H9 (cell line): ENCODE results near the gene POLR2L. TPM values are rescaled to one million over a fixed set of nuclear protein-coding genes. Genes with fewer than 3 reads are reported as not detected.

ENCODE experiments used
- DNase-seq: peaks from one replicate; pipeline ENCODE4 v3.0.0-alpha.2; 2017
- H2AFZ ChIP-seq: one replicate; pipeline ENCODE4 v1.6.1; 2013; ENCODE audit warnings: mild to moderate bottlenecking, low read length, control low read depth, moderate library complexity
- H2AK5ac ChIP-seq: 2 replicates; pipeline ENCODE4 v1.6.1; 2013; ENCODE audit warnings: low read length, control low read depth, mixed read lengths; ENCODE audit not compliant: insufficient read length
- H2BK120ac ChIP-seq: one replicate; pipeline ENCODE4 v1.6.1; 2013; ENCODE audit warnings: low read depth, mild to moderate bottlenecking, low read length, control low read depth, inconsistent platforms; ENCODE audit not compliant: poor library complexity, severe bottlenecking
- H2BK12ac ChIP-seq: 2 replicates; pipeline ENCODE4 v1.6.1; 2013; ENCODE audit warnings: low read length, control low read depth, mixed read lengths, low read depth; ENCODE audit not compliant: insufficient read length
- H2BK15ac ChIP-seq: 2 replicates; pipeline ENCODE4 v1.6.1; 2013; ENCODE audit warnings: low read depth, low read length, control low read depth
- H2BK20ac ChIP-seq: one replicate; pipeline ENCODE4 v1.6.1; 2013; ENCODE audit warnings: low read depth, mild to moderate bottlenecking, low read length, control low read depth, inconsistent platforms; ENCODE audit not compliant: poor library complexity, severe bottlenecking
- H2BK5ac ChIP-seq: 2 replicates; pipeline ENCODE4 v1.6.1; 2013; ENCODE audit warnings: low read length, control low read depth, mixed read lengths; ENCODE audit not compliant: insufficient read length
- H3K14ac ChIP-seq: 2 replicates; pipeline ENCODE4 v1.6.1; 2013; ENCODE audit warnings: low read length, control low read depth; ENCODE audit not compliant: insufficient read depth
- H3K18ac ChIP-seq: 2 replicates; pipeline ENCODE4 v1.6.1; 2013; ENCODE audit warnings: low read depth, mild to moderate bottlenecking, mixed read lengths, low read length, control low read depth; ENCODE audit not compliant: insufficient read length
- H3K23ac ChIP-seq: 2 replicates; pipeline ENCODE4 v1.6.1; 2013; ENCODE audit warnings: low read length, control low read depth, mixed read lengths, low read depth; ENCODE audit not compliant: insufficient read length
- H3K23me2 ChIP-seq: 2 replicates; pipeline ENCODE4 v1.6.1; 2013; ENCODE audit warnings: low read depth, mild to moderate bottlenecking, mixed read lengths, low read length, control low read depth; ENCODE audit not compliant: insufficient read length, poor library complexity, severe bottlenecking
- H3K27ac ChIP-seq: 2 replicates; pipeline ENCODE4 v1.5.1; 2013; ENCODE audit warnings: low read length, control low read depth, mixed read lengths, low read depth; ENCODE audit not compliant: insufficient read length
- H3K27me3 ChIP-seq: 2 replicates; pipeline ENCODE4 v1.6.1; 2013; ENCODE audit warnings: low read length, control low read depth, inconsistent platforms; ENCODE audit not compliant: insufficient read depth
- H3K4ac ChIP-seq: 2 replicates; pipeline ENCODE4 v1.6.1; 2013; ENCODE audit warnings: low read depth, mild to moderate bottlenecking, control low read depth, inconsistent platforms, low read length, moderate library complexity
- H3K4me1 ChIP-seq: 2 replicates; pipeline ENCODE4 v1.6.1; 2013; ENCODE audit warnings: low read length, control low read depth, inconsistent platforms; ENCODE audit not compliant: insufficient read depth
- H3K4me2 ChIP-seq: 2 replicates; pipeline ENCODE4 v1.6.1; 2013; ENCODE audit warnings: low read length, control low read depth, mixed read lengths; ENCODE audit not compliant: insufficient read length, insufficient read depth
- H3K56ac ChIP-seq: 2 replicates; pipeline ENCODE4 v1.6.1; 2013; ENCODE audit warnings: low read depth, mild to moderate bottlenecking, mixed read lengths, low read length, control low read depth; ENCODE audit not compliant: insufficient read length
- H3K79me1 ChIP-seq: 2 replicates; pipeline ENCODE4 v1.6.1; 2013; ENCODE audit warnings: low read depth, mild to moderate bottlenecking, moderate library complexity, low read length, control low read depth, inconsistent platforms; ENCODE audit not compliant: insufficient read depth, poor library complexity, severe bottlenecking
- H3K79me2 ChIP-seq: 2 replicates; pipeline ENCODE4 v1.6.1; 2013; ENCODE audit warnings: low read length, control low read depth, inconsistent platforms; ENCODE audit not compliant: insufficient read depth
- H3K9ac ChIP-seq: 2 replicates; pipeline ENCODE4 v1.6.1; 2013; ENCODE audit warnings: low read length, control low read depth, mixed read lengths; ENCODE audit not compliant: insufficient read length; ENCODE audit errors: extremely low read depth
- H3K9me3 ChIP-seq: one replicate; pipeline ENCODE4 v1.6.1; 2013; ENCODE audit warnings: low read depth, low read length, inconsistent platforms; ENCODE audit not compliant: control insufficient read depth
- H3T11ph ChIP-seq: one replicate; pipeline ENCODE4 v1.6.1; 2013; ENCODE audit warnings: mild to moderate bottlenecking, low read length, control low read depth, inconsistent platforms
- H4K20me1 ChIP-seq: one replicate; pipeline ENCODE4 v1.6.1; 2013; ENCODE audit not compliant: control insufficient read depth, insufficient read length, insufficient read depth
- H4K5ac ChIP-seq: 2 replicates; pipeline ENCODE4 v1.6.1; 2013; ENCODE audit warnings: low read depth, mild to moderate bottlenecking, mixed read lengths, low read length, control low read depth; ENCODE audit not compliant: insufficient read length
- H4K8ac ChIP-seq: replicated peaks from 2 replicates; pipeline ENCODE4 v1.6.1; 2013; ENCODE audit warnings: low read length, control low read depth, mixed read lengths, low read depth; ENCODE audit not compliant: insufficient read length
- H4K91ac ChIP-seq: 2 replicates; pipeline ENCODE4 v1.6.1; 2013; ENCODE audit warnings: low read depth, mild to moderate bottlenecking, moderate library complexity, mixed read lengths, low read length, control low read depth; ENCODE audit not compliant: insufficient read length
- H3K27ac Mint-ChIP-seq, 3 experiments: 2 replicates in 2 of 3; 3 replicates in 1 of 3; pipeline ENCODE4 v1.8.0; 2020 to 2021; ENCODE audit warnings: mixed read lengths in 3 of 3, mild to moderate bottlenecking in 1 of 3, moderate library complexity in 1 of 3
- H3K27me3 Mint-ChIP-seq: 2 replicates; pipeline ENCODE4 v1.8.0; 2021; ENCODE audit warnings: low read depth, mild to moderate bottlenecking, moderate library complexity, mixed read lengths
- H3K36me3 Mint-ChIP-seq, 3 experiments: 2 replicates in 2 of 3; 3 replicates in 1 of 3; pipeline ENCODE4 v1.8.0; 2020 to 2021; ENCODE audit warnings: low read depth in 3 of 3, mixed read lengths in 3 of 3; ENCODE audit not compliant: insufficient read depth in 1 of 3
- H3K4me1 Mint-ChIP-seq, 2 experiments: 2 replicates each; pipeline ENCODE4 v1.8.0; 2020; ENCODE audit warnings: mixed read lengths in 2 of 2
- H3K4me3 Mint-ChIP-seq, 2 experiments: 2 replicates in 1 of 2; 3 replicates in 1 of 2; pipeline ENCODE4 v1.8.0; 2020 to 2021; ENCODE audit warnings: mild to moderate bottlenecking in 2 of 2, mixed read lengths in 2 of 2, moderate library complexity in 1 of 2
- H3K9me3 Mint-ChIP-seq, 2 experiments: 2 replicates in 1 of 2; 3 replicates in 1 of 2; pipeline ENCODE4 v1.8.0; 2020; ENCODE audit warnings: mild to moderate bottlenecking in 2 of 2, mixed read lengths in 2 of 2, moderate library complexity in 1 of 2
- WGBS: extraction: QIAGEN DNeasy Blood & Tissue Kit; methylation state at CpG from one replicate; pipeline ENCODE4 v1.1.7; 2013; ENCODE audit warnings: missing lambda C conversion rate, low lambda C conversion rate, mixed read lengths; ENCODE audit not compliant: insufficient read length; ENCODE audit errors: extremely low coverage; 5-methylcytosine and 5-hydroxymethylcytosine counted together
- total RNA-seq: library from RNA; stranded (reverse); gene quantifications from 2 replicates; pipeline ENCODE4 v1.2.1, GENCODE V29; 2021
- TF ChIP-seq, protein P1 (sequence below): fragments of 200-600 bp; sonication (generic); conservative IDR thresholded peaks from 3 replicates; pipeline ENCODE4 v1.8.0; 2021; ENCODE audit warnings: antibody characterized with exemption, mild to moderate bottlenecking

The POLR2L gene
- total RNA-seq, 1 experiment from 2014 or later = 135 TPM

DNA sequence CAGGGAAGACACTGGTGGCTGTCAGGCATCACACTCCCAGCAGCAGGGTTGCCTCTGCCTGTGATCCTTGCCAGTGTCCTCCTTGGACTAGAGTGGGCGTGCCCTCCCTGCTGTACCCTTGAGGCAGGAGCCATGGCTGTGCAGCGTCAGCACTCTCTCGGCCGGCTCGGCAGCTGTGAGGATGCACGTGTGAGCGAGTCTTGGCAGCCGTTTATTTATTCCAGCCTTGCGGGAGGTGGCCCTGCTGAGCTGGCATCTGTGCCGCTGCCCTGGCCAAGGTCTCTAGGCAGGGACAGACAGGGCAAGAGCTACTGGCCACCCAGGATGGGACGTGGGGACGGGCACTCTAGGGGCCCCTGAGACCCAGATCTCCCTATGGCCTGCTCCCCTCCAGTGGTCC, 34.2 kb upstream of the POLR2L start:
- no peak overlapping the region for H2AFZ ChIP-seq
- no peak overlapping the region for H3K27ac ChIP-seq
- no peaks in the 10 kb centered on the region for H3K9me3 ChIP-seq
- Mint-ChIP-seq H3K36me3 (peaks cover 26 to 49% (median 48%) of the 10 kb centered on the region in 3 experiments), H3K9me3 (no peaks in the 10 kb centered on the region), H3K4me3 (no peak overlapping the region), H3K27me3 (peaks cover 3% of the 10 kb centered on the region; the same call in 1 of the 2 replicates), H3K27ac (no peak overlapping the region), H3K4me1 (peaks cover 2 to 3% of the 10 kb centered on the region in 2 experiments; a peak in 3 of 4 replicates)
- TF ChIP-seq, protein P1, sequence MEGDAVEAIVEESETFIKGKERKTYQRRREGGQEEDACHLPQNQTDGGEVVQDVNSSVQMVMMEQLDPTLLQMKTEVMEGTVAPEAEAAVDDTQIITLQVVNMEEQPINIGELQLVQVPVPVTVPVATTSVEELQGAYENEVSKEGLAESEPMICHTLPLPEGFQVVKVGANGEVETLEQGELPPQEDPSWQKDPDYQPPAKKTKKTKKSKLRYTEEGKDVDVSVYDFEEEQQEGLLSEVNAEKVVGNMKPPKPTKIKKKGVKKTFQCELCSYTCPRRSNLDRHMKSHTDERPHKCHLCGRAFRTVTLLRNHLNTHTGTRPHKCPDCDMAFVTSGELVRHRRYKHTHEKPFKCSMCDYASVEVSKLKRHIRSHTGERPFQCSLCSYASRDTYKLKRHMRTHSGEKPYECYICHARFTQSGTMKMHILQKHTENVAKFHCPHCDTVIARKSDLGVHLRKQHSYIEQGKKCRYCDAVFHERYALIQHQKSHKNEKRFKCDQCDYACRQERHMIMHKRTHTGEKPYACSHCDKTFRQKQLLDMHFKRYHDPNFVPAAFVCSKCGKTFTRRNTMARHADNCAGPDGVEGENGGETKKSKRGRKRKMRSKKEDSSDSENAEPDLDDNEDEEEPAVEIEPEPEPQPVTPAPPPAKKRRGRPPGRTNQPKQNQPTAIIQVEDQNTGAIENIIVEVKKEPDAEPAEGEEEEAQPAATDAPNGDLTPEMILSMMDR = no peak
- H3K14ac ChIP-seq = no peak overlapping the region
- no peak overlapping the region for H2AK5ac ChIP-seq
- no peak overlapping the region for H2BK120ac ChIP-seq
- DNase-seq = no peak
- no peaks in the 10 kb centered on the region for H3K79me2 ChIP-seq
- no peaks in the 10 kb centered on the region for H3K23me2 ChIP-seq
- no peak overlapping the region for H3K23ac ChIP-seq
- no peak overlapping the region for H3K4me2 ChIP-seq
- H3K27me3 ChIP-seq = no peaks in the 10 kb centered on the region
- H3K9ac ChIP-seq = no peak overlapping the region
- H3T11ph ChIP-seq = no peak overlapping the region
- no peak overlapping the region for H2BK5ac ChIP-seq
- 0 out of 2 replicates have a peak, but pooled peaks cover 2% of the 10 kb centered on the region for H3K4me1 ChIP-seq
- no peak overlapping the region for H2BK20ac ChIP-seq
- no peaks in the 10 kb centered on the region for H4K20me1 ChIP-seq
- H4K91ac ChIP-seq = no peak overlapping the region
- H3K79me1 ChIP-seq = no peaks in the 10 kb centered on the region
- H4K5ac ChIP-seq = no peak overlapping the region
- H4K8ac ChIP-seq = no peak overlapping the region
- no peak overlapping the region for H2BK12ac ChIP-seq
- no peak overlapping the region for H2BK15ac ChIP-seq
- no peak overlapping the region for H3K56ac ChIP-seq
- H3K4ac ChIP-seq = no peak overlapping the region
- no peak overlapping the region for H3K18ac ChIP-seq
- no CpG with 5 or more reads among the region's 12 CpGs for WGBS
